Raji (cell line): ENCODE results near the gene TGFBR2.

ENCODE experiments used
- POLR2A ChIP-seq: IDR thresholded peaks from 2 replicates; pipeline ENCODE4 v1.6.1; 2011; ENCODE audit warnings: low read depth, low read length, control low read depth; ENCODE audit not compliant: insufficient read depth

The TGFBR2 gene

DNA sequence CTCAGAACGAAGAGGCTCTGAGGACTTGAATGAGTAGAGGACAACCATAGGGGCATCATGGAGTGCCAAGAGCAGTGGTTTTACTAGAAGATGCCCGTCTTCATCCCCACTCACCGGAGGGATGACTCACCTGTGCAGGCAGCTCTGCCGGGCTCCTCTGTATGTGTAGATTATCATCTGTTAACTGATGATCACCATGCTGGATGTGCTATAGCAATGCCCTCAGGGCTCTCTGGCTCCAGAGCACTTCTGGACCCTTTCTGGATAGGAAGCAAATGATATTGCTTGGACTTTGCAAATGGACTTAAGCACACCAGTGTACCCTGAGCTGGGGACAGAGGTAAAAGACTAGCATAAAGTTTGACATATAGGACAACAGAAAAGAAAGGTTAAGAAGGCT, 10.2 kb upstream of the TGFBR2 start:
- TF ChIP-seq POLR2A = no peak

DNA sequence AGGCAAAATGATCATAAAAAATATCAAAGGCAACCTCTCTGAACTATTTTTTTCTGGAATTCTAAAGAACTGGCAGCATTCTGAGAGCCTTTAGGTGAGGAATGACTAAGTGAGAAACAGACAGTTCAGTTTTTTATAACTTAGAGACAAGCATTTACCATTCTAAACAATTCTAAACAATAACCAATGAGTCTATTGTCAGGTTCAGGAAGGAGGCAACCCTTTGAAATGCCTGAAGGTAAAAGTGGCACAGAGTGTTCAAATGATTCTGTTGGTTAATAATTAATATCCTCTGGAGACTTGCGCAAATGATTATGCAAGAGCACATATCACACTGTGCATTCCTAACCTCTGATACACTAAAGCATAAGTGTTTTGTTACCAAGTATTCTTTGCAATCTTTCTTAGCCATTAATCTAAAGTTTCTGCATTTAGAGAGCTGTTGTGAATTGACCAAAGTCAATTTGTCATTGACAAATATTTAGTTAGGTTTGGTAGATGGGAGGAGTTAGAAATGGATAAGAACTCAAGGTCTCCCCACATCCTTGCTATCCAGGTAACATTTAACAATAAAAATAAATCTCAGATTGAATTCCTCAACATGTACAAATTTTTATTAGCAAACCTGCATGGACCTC, 9.2 kb upstream of the TGFBR2 start:
- TF ChIP-seq POLR2A = no peak

DNA sequence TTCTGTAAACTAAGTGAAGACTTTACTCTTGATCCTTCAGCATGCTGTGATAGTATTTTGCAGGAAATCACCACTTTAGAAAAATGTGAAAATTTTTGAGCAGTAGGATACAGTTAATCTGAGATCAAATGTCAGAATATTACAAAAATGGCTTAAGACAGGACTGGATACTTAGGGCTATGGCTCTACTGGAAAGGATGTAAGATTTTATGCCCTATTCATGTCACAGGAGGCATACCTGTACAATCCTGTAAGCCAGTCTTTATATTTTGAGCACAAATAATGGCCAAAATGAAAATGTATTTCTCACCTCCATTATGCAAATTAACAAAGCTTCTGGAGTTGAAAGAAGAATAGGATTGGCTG, 8.6 kb upstream of the TGFBR2 start:
- no peak for TF ChIP-seq POLR2A

DNA sequence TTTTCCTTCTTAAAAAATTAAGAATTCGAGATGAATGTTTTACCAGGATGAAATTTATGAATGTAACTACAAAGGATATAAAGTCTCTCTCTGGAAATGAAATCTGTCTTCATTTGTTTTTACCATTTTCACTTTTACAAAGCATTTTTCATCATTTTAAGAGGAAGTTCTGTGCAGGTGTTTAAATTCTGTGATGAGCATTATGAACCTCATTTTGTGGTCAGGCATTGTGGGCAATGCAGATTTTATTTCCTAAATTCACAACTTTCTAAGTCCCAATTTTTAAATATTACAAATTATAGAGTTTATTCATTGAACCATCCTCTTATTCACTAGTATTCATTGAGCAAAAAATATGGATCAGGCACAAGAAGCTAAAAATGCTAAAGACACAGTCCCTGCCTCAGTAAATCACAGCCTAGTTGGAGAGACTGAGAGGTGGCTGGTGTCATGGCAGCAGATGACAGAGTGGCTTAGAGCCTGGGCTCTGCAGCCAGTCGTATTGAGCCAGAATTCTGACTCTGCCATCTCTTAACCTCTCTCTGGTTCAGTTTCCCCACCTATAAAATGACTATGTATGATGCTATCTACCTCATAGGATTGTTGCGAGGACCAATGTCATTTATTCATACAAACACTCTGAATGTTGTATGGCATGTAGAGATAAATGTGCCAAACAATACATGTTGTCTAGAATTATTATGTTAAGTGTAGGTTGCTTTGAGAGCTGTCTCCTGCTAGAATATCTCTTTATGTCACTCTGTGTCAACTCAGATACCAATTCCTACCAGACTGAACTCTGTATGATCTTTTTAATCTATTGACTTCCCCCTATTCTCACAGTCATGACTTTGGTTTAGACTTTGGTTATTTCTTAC, 7.5 kb upstream of the TGFBR2 start:
- TF ChIP-seq POLR2A = no peak

DNA sequence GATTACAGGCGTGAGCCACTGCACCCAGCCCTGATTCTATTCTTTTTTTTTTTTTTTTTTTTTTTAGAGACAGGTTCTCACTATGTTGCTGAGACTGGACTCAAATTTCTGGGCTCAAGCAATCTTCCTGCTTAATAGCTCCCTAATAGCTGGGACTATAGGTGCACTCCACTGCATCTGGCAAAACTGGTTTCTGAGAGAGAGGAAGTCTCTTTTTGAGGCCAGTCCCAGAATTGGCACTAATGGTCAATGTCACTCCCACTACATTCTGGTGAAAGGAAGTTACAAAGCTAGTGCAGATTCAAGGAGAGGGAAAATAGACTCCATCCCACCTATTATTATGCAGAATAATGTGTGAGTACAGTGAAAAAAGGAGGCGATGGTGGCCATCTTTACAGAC, 5.8 kb upstream of the TGFBR2 start:
- no peak for TF ChIP-seq POLR2A

DNA sequence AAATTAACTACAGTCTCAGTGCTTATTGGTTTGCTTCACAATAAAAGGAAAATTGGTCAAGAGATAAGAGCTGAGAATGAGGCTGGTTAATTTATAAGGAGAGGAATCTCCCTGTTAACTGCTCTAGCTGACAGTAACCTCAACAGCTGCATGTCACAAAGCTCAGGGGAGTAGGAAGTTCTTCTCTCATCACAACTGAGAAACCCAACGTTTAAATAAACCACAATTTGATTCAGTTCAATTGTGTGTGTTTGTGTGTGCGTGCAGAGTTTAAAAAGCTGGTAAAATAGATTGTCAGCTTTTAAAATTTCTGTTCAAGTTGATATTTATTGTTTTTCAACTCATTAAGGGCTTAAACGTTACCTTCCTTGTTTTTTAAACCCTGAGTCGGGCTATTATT, 3.5 kb upstream of the TGFBR2 start:
- TF ChIP-seq POLR2A = no peak

DNA sequence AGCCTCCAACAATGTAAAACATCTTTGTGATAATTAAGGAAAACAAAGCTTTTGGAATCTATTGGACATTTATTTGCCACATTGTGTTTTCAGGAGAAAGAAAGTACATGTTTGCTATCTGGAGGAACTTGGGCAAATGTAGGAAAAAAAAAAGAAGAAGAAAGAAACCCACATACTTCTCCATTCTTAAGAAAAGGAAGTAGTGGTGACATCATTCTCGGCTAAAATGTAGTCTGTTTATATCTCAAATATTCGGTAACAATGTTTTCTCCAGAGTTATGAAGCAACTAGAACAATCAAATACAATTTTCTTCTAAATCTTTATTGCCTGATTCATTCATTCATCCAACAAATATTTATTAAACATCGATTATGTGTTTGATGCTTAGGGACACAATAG, 2.3 kb upstream of the TGFBR2 start:
- TF ChIP-seq POLR2A = no peak

DNA sequence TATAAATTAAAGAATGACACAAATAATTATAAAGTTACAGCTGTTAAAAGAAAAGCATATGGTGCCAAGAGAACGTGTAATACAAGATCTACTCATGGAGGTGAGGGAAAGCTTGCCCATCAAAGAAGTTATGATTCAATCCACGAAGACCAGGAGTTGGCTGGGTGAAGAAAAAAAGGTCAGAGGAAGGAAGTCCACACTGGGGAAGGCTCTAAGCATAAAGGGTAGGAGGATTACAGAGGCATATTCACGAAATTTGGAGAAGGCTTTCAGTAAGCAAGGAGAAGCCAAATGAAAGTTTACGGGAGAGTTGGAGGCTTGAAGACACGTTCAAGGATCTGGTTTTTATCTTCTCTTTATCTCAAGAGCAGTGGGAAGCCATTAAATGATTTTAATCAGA, 1.8 kb upstream of the TGFBR2 start:
- TF ChIP-seq POLR2A = no peak

DNA sequence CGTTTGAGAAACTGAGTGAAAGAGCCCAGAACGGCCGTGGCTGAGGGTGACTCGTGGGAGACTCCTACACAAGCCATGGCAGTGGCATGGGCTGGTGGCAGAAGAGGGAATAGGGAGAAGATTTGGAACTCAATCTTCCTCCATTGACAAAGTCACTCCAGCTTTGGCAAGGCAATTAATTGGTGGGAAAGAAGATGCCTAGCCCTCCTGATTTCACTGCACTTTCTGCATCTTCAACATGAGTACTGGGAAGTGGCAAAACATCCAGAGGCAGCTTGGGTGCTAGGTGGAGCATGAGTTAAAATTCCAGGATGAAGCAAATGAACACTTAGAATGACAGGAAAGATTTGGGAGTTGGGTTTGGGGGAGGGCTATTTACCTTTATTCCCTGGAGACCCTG, 1.4 kb upstream of the TGFBR2 start:
- no peak for TF ChIP-seq POLR2A

DNA sequence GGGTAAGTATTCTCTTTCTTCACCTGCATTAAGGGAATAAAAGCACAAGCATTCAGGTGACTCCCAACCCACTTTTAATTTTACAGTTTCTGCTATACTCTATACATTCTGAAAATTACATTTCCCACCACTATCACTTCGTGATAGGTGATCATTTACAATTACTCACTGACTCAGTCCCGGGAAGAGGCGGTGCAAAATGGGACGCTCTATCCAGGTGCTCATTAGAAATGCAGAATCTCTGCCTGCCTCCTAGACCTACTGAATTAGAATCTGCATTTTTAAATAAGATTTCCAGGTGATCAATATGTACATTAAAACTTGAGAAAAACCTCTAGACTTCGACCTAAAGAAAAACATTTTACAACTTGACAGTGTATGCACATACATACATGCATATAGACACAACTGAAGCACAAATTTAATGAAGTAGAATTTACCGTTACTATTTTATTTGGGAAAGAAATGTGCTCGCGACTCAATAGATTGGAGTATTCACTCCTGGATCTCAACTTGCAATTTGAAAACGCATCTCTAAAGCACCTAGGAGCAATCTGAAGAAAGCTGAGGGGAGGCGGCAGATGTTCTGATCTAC, 598 bp upstream of the TGFBR2 start:
- no peak for TF ChIP-seq POLR2A

DNA sequence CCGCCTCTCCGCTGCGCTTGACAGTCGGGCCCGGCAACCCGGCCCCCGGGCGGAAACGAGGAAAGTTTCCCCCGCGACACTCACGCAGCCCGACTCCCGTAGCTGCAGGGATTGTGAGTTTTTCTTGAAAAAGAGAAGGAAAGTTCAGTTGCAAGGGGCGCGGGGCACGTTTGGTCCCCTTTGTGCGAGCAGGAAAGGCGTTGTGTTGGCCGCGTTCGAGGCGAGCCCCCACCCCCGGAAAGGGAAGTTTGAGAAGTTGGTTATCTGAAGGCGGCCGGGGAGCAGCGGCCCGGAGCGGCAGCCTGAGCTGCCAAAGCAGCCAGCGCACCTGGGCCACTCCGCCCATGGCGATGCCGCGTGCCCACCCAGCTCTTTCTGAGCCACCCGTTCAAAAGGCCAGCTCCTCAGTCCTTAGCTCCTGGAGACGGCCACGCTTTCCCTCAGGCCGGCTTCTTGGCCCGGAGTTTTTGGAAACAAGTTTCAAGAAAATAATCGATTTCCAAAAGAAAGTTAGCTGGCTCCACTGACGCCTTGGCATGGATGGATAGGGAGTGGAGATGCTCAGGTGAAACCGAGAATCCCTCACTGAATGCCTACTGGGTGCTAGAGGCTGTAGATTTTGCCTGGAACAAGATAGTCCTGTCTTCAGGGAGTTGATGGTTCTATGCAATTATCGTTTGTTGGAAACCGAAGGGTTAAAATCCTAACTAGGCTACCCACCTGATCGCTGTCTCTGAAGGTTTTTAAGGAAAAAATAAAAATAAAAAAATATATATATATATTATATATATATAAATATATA, 832 bp downstream of the TGFBR2 start:
- peak; percentile 51; the same call in 1 of the 2 replicates for TF ChIP-seq POLR2A

DNA sequence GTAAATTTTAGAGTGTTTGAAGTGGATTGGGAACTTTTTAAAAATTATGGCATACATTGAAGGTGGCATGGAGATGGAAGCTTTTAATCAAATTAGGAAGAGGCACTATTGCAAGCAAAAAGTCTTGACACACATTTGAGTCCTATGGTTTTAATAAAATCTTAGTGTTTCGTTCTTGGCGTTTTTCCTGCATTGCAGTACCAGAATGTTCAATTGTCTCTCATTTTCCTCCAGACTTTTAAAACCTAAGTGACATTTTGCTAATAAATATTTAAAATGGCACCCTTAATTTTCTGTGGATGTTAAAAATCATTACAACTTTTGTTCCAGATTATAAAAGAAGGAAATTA, 2.2 kb downstream of the TGFBR2 start:
- TF ChIP-seq POLR2A = no peak

DNA sequence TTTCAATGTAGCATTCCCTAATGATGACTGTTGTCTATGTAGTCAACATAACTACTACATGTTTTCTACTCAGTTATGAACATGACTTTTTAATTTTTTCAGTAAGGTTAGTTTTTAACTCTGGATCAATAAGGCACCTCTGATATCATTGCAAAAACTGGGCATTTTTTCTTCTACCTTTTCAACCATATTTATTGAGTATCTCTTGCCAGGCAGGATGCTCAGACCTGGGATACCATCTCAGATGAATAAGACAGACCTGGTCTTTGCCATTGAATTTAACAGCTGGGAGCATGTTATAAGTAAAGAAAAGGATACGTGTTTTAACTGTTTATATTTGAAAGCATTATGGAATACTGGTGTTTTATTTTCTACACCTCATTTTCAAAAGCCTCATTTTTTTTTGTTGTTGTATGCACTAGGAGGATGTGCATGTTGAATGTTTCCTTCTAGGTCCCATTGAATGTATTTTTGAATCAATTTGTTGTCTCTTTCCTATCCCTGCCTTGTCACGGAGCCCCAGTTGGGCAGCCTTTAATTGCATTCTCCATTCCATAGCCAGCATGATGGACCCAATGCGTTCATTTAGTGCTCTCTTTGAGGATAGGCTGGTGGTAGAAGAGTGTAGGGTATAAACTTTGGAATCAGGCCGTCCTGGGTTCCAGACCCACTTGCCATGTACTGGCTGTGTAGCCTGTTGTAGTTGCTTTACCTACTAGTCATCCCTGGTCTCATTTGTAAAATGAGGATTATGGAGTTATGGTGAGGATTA, 3.7 kb downstream of the TGFBR2 start:
- no peak for TF ChIP-seq POLR2A

DNA sequence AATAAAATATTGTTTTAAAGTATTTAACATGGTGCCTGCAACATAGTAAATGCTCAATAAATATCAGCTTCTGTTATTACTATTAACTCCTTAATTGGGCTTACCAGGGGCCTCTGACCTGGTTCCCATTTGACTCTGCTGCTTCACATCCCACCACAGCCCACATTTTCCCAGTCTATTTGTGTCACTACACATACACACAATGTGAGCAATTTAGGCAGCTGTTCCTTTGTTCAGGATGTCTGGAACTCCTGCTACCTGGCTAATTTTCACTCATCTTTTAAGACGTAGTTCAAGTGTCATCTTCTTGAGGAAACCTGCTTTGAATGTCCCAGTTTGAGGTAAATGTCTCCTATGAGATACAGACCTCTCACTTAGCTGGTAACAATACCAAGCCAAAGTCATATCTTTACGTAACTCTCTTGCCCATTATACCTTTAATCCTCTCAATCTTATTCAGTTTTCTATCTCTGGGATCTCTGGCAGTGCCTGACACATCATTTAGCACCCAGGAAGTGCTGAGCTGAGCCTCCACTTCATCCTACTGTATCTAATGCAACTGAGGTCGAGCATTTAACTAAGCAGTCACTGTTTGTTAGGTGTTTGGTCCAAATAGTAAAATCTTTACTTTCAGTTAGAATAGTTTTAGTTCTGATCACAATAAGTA, 4.4 kb downstream of the TGFBR2 start:
- TF ChIP-seq POLR2A = no peak
